ENCODE measurements around the gene DSG3.

The DSG3 gene

DNA sequence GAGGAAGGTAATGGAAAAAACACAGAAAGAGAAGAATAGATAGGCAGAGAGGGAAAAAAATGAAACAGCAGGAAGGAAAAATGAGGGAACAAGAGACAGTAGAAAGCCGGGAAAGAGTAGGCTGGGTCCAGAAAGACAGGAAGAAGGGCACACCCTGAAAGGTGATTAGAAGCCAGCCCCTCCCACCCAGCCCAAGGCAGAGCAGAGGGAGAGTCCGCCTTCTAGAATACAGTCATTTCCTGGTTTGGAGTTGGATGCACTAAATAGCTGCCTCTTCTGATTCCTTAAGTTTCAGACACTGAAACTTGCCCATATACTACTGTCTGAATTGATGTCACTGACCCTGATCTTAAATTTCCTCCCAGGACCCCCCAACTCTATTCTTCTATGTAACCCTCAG lies 17.9 kb upstream of the DSG3 start:
- TF ChIP-seq EZH2 (optimal IDR thresholded peaks at IDR 0.05; ENCODE audit: low read depth, low read length) (no peak), EZH2phosphoT487 (IDR thresholded peaks at IDR 0.05; ENCODE audit: low read length) (no peak)
- TF ChIP-seq, protein P1, sequence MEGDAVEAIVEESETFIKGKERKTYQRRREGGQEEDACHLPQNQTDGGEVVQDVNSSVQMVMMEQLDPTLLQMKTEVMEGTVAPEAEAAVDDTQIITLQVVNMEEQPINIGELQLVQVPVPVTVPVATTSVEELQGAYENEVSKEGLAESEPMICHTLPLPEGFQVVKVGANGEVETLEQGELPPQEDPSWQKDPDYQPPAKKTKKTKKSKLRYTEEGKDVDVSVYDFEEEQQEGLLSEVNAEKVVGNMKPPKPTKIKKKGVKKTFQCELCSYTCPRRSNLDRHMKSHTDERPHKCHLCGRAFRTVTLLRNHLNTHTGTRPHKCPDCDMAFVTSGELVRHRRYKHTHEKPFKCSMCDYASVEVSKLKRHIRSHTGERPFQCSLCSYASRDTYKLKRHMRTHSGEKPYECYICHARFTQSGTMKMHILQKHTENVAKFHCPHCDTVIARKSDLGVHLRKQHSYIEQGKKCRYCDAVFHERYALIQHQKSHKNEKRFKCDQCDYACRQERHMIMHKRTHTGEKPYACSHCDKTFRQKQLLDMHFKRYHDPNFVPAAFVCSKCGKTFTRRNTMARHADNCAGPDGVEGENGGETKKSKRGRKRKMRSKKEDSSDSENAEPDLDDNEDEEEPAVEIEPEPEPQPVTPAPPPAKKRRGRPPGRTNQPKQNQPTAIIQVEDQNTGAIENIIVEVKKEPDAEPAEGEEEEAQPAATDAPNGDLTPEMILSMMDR (IDR thresholded peaks at IDR 0.05; ENCODE audit: low read length): no peak
- H3F3A ChIP-seq (ENCODE audit: insufficient read depth, low read length): no peaks in the 10 kb centered on the region
- no peaks in the 10 kb centered on the region for H3K79me2 ChIP-seq (ENCODE audit: low read length)
- no peak overlapping the region for H3K9ac ChIP-seq (ENCODE audit: low read length)
- no peaks in the 10 kb centered on the region for H3K4me1 ChIP-seq (ENCODE audit: low read length)
- no peak overlapping the region for H3K4me2 ChIP-seq (ENCODE audit: low read depth, low read length)
- H3K36me3 ChIP-seq (replicated peaks; ENCODE audit: insufficient read depth, low read length): no peaks in the 10 kb centered on the region
- H4K20me1 ChIP-seq (ENCODE audit: insufficient read depth, low read length): no peaks in the 10 kb centered on the region
- no peak overlapping the region for H3K4me3 ChIP-seq (ENCODE audit: low read length)
- no peaks in the 10 kb centered on the region for H3K9me3 ChIP-seq (replicated peaks; ENCODE audit: insufficient read depth, low read length)
- no peaks in the 10 kb centered on the region for H3K27me3 ChIP-seq (replicated peaks; ENCODE audit: insufficient read depth, low read length)
- no peak overlapping the region for H3K27ac ChIP-seq (ENCODE audit: low read length)
- H3K9me2 ChIP-seq (replicated peaks; ENCODE audit: insufficient read depth, low read length): no peaks in the 10 kb centered on the region
- DNase-seq: no peak
- no peak overlapping the region for H2AFZ ChIP-seq (ENCODE audit: low read length)

DNA sequence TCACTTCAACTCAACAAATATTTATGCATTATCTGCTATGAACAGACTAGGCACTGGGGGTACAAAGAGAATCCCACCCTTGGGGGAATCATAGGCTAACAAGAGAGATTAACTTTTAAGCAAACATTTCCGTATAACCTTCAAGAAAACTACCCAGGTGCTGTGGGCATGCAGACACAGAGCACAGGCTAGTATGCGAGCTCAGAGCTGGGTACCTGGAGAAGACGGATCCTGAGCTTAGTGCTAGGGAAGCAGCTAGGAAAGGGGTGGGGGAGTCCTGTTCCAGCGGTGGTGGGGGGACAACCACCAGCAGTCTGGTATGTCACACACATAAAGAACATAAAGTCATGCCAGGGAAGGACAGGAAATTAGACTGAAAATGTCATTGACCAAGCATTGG lies 17.5 kb upstream of the DSG3 start:
- DNase-seq: no peak
- Histone ChIP-seq H4K20me1 (ENCODE audit: insufficient read depth, low read length) (no peaks in the 10 kb centered on the region), H3K9ac (ENCODE audit: low read length) (no peak overlapping the region), H3K4me3 (ENCODE audit: low read length) (no peak overlapping the region), H3K36me3 (replicated peaks; ENCODE audit: insufficient read depth, low read length) (no peaks in the 10 kb centered on the region), H3K4me1 (ENCODE audit: low read length) (no peaks in the 10 kb centered on the region), H3K9me2 (replicated peaks; ENCODE audit: insufficient read depth, low read length) (no peaks in the 10 kb centered on the region), H2AFZ (ENCODE audit: low read length) (no peak overlapping the region), H3K9me3 (replicated peaks; ENCODE audit: insufficient read depth, low read length) (no peaks in the 10 kb centered on the region), H3K27me3 (replicated peaks; ENCODE audit: insufficient read depth, low read length) (no peaks in the 10 kb centered on the region), H3K27ac (ENCODE audit: low read length) (no peak overlapping the region), H3F3A (ENCODE audit: insufficient read depth, low read length) (no peaks in the 10 kb centered on the region), H3K79me2 (ENCODE audit: low read length) (no peaks in the 10 kb centered on the region), H3K4me2 (ENCODE audit: low read depth, low read length) (no peak overlapping the region)
- TF ChIP-seq EZH2 (optimal IDR thresholded peaks at IDR 0.05; ENCODE audit: low read depth, low read length) (no peak), EZH2phosphoT487 (IDR thresholded peaks at IDR 0.05; ENCODE audit: low read length) (no peak)
- TF ChIP-seq, protein P1 (IDR thresholded peaks at IDR 0.05; ENCODE audit: low read length): no peak

DNA sequence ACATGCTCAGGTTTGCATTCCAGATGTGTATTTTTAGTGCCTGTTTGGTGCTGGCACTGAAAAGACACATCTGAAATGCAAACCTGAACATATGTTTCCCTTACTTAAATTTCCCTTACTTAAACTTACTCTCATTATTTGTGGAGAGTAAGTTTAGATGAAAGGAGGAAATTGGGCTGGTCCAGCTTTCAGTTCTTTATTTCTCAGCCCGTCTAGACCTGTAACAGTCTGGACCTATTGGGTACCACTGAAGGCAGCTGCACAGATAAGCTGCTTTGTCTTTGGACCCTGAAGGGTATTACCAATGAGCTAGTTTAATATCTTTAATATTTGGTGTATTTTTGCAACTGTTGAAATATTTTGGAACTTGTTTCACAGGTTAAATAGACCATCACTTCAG lies 17.0 kb upstream of the DSG3 start:
- H3K9me3 ChIP-seq (replicated peaks; ENCODE audit: insufficient read depth, low read length): no peaks in the 10 kb centered on the region
- no peaks in the 10 kb centered on the region for H3K36me3 ChIP-seq (replicated peaks; ENCODE audit: insufficient read depth, low read length)
- H3K27ac ChIP-seq (ENCODE audit: low read length): no peak overlapping the region
- no peaks in the 10 kb centered on the region for H3K79me2 ChIP-seq (ENCODE audit: low read length)
- no peak overlapping the region for H3K4me3 ChIP-seq (ENCODE audit: low read length)
- TF ChIP-seq EZH2phosphoT487 (IDR thresholded peaks at IDR 0.05; ENCODE audit: low read length): no peak
- H3K4me2 ChIP-seq (ENCODE audit: low read depth, low read length): no peak overlapping the region
- no peaks in the 10 kb centered on the region for H4K20me1 ChIP-seq (ENCODE audit: insufficient read depth, low read length)
- no peaks in the 10 kb centered on the region for H3K4me1 ChIP-seq (ENCODE audit: low read length)
- DNase-seq: no peak
- H3K9me2 ChIP-seq (replicated peaks; ENCODE audit: insufficient read depth, low read length): no peaks in the 10 kb centered on the region
- H3K27me3 ChIP-seq (replicated peaks; ENCODE audit: insufficient read depth, low read length): no peaks in the 10 kb centered on the region
- H3F3A ChIP-seq (ENCODE audit: insufficient read depth, low read length): no peaks in the 10 kb centered on the region
- H3K9ac ChIP-seq (ENCODE audit: low read length): no peak overlapping the region
- no peak overlapping the region for H2AFZ ChIP-seq (ENCODE audit: low read length)

DNA sequence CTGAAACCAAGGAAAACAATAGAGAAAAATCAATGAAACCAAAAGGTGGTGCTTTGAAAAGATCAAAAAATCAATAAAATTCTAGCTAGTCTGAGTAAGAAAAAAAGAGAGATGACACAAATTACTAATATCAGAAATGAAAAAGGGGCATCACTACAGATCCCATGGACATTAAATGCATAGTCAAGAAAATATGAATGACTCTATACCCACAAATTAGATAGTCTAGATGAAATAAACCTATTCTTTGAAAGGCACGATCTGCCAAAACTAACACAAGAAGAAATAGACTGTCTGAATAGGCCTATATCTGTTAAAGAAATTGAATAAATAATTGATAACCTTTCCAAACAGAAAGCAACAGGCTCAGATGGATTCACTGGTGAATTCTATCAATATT lies 15.2 kb upstream of the DSG3 start:
- Histone ChIP-seq H3K4me3 (ENCODE audit: low read length) (no peak overlapping the region), H3K9me2 (replicated peaks; ENCODE audit: insufficient read depth, low read length) (no peaks in the 10 kb centered on the region), H3K9ac (ENCODE audit: low read length) (no peak overlapping the region), H3K27ac (ENCODE audit: low read length) (no peak overlapping the region), H3K4me2 (ENCODE audit: low read depth, low read length) (no peak overlapping the region), H3K36me3 (replicated peaks; ENCODE audit: insufficient read depth, low read length) (no peaks in the 10 kb centered on the region), H3F3A (ENCODE audit: insufficient read depth, low read length) (no peaks in the 10 kb centered on the region), H4K20me1 (ENCODE audit: insufficient read depth, low read length) (no peaks in the 10 kb centered on the region), H3K4me1 (ENCODE audit: low read length) (no peaks in the 10 kb centered on the region), H3K9me3 (replicated peaks; ENCODE audit: insufficient read depth, low read length) (no peaks in the 10 kb centered on the region), H3K27me3 (replicated peaks; ENCODE audit: insufficient read depth, low read length) (no peaks in the 10 kb centered on the region), H3K79me2 (ENCODE audit: low read length) (no peaks in the 10 kb centered on the region), H2AFZ (ENCODE audit: low read length) (no peak overlapping the region)
- DNase-seq: no peak
- TF ChIP-seq, protein P1 (IDR thresholded peaks at IDR 0.05; ENCODE audit: low read length): no peak
- no peak for TF ChIP-seq EZH2 (optimal IDR thresholded peaks at IDR 0.05; ENCODE audit: low read depth, low read length)
- TF ChIP-seq EZH2phosphoT487 (IDR thresholded peaks at IDR 0.05; ENCODE audit: low read length): no peak

All from MM.1S (cell line).